Activated T-helper 2 cell treated with anti-CD3 and anti-CD28 coated beads, Interferon-gamma antibody, Interleukin-2, Interleukin-4, amounts not matched to agents 10 μg/mL and 5 μg/mL and 100 μg/mL, durations not matched to agents 14 hours and 24 hours and 36 hours (primary cell): ENCODE data around the gene DGKD. TPM values are rescaled to one million over a fixed set of nuclear protein-coding genes. Genes with fewer than 3 reads are reported as not detected.

Experiments used
- DNase-seq: peaks from one replicate; pipeline ENCODE4 v3.0.0; 2021; ENCODE audit warnings: low spot score
- H3K27ac Mint-ChIP-seq: one replicate; pipeline ENCODE4 v1.8.0; 2021; ENCODE audit warnings: mixed read lengths
- H3K27me3 Mint-ChIP-seq: one replicate; pipeline ENCODE4 v1.8.0; 2021; ENCODE audit warnings: low read depth, mixed read lengths
- H3K36me3 Mint-ChIP-seq: one replicate; pipeline ENCODE4 v1.8.0; 2021; ENCODE audit warnings: low read depth, mixed read lengths
- H3K4me1 Mint-ChIP-seq: one replicate; pipeline ENCODE4 v1.8.0; 2021; ENCODE audit warnings: low read depth, mixed read lengths
- H3K4me3 Mint-ChIP-seq: one replicate; pipeline ENCODE4 v1.8.0; 2021; ENCODE audit warnings: low read depth, mild to moderate bottlenecking, moderate library complexity, mixed read lengths
- H3K9me3 Mint-ChIP-seq: one replicate; pipeline ENCODE4 v1.8.0; 2021; ENCODE audit warnings: mixed read lengths
- intact Hi-C: fragments of 100-400 bp; cut with micrococcal nuclease; formaldehyde crosslinking; loops from one replicate; pipeline ENCODE4 v1.15.1; 2023
- total RNA-seq: library from RNA; stranded (reverse); gene quantifications from 2 replicates; pipeline ENCODE4 v1.2.3, GENCODE V29; 2022

DGKD gene
- total RNA-seq, 1 donor from 2014 or later, result 58.3 TPM

- Mint-ChIP-seq H3K4me1 (no peaks in the 10 kb centered on the region), H3K9me3 (no peaks in the 10 kb centered on the region), H3K36me3 (peaks cover 34% of the 10 kb centered on the region), H3K27ac (no peak overlapping the region), H3K4me3 (no peak overlapping the region), H3K27me3 (no peaks in the 10 kb centered on the region)
- no peak for DNase-seq
- intact Hi-C loops, result no loop called here
Measured at GRCh38 chr2:233450864-233451575, 96.7 kb downstream of the DGKD start.

- DNase-seq, result no peak
- Mint-ChIP-seq H3K27me3 (no peaks in the 10 kb centered on the region), H3K36me3 (peaks cover 36% of the 10 kb centered on the region)
Measured at GRCh38 chr2:233451950-233452349, 97.7 kb downstream of the DGKD start.

GRCh38 chr2:233453111-233453915 lies 99.0 kb downstream of the DGKD start:
- no peak for DNase-seq
- Mint-ChIP-seq H3K9me3 (no peaks in the 10 kb centered on the region), H3K27ac (no peak overlapping the region), H3K4me1 (no peaks in the 10 kb centered on the region), H3K4me3 (no peak overlapping the region), H3K36me3 (peaks cover 39% of the 10 kb centered on the region), H3K27me3 (no peaks in the 10 kb centered on the region)
- intact Hi-C loops, result no loop called here

More at GRCh38 chr2:233451950-233452349, 97.7 kb downstream of the DGKD start:
- Mint-ChIP-seq H3K4me3 (no peak overlapping the region), H3K9me3 (no peaks in the 10 kb centered on the region), H3K27ac (no peak overlapping the region), H3K4me1 (no peaks in the 10 kb centered on the region)
- intact Hi-C loops, result no loop called here

- peaks cover 37% of the 10 kb centered on the region for H3K36me3 Mint-ChIP-seq
- H3K4me3 Mint-ChIP-seq, result no peak overlapping the region
- H3K27ac Mint-ChIP-seq, result no peak overlapping the region
- intact Hi-C loops, result no loop called here
- no peak for DNase-seq
- H3K27me3 Mint-ChIP-seq, result no peaks in the 10 kb centered on the region
- H3K9me3 Mint-ChIP-seq, result no peaks in the 10 kb centered on the region
- H3K4me1 Mint-ChIP-seq, result no peaks in the 10 kb centered on the region
Measured at GRCh38 chr2:233453916-233454315, 99.6 kb downstream of the DGKD start.

GRCh38 chr2:233455006-233455405 lies 100.7 kb downstream of the DGKD start:
- H3K27ac Mint-ChIP-seq, result no peak overlapping the region
- DNase-seq, result no peak

GRCh38 chr2:233455491-233455890 lies 101.2 kb downstream of the DGKD start:
- H3K27me3 Mint-ChIP-seq, result no peaks in the 10 kb centered on the region
- intact Hi-C loops, result no loop called here
- no peak for DNase-seq
- H3K4me1 Mint-ChIP-seq, result no peaks in the 10 kb centered on the region
- no peak overlapping the region for H3K27ac Mint-ChIP-seq
- H3K9me3 Mint-ChIP-seq, result no peaks in the 10 kb centered on the region
- peaks cover 39% of the 10 kb centered on the region for H3K36me3 Mint-ChIP-seq
- no peak overlapping the region for H3K4me3 Mint-ChIP-seq

More at GRCh38 chr2:233455006-233455405, 100.7 kb downstream of the DGKD start:
- Mint-ChIP-seq H3K36me3 (peaks cover 37% of the 10 kb centered on the region), H3K27me3 (no peaks in the 10 kb centered on the region), H3K9me3 (no peaks in the 10 kb centered on the region), H3K4me3 (no peak overlapping the region), H3K4me1 (no peaks in the 10 kb centered on the region)
- intact Hi-C loops, result no loop called here

GRCh38 chr2:233456111-233456510 lies 101.8 kb downstream of the DGKD start:
- no peak for DNase-seq
- H3K4me3 Mint-ChIP-seq, result no peak overlapping the region
- H3K9me3 Mint-ChIP-seq, result no peaks in the 10 kb centered on the region
- intact Hi-C loops, result no loop called here
- H3K27me3 Mint-ChIP-seq, result no peaks in the 10 kb centered on the region
- H3K4me1 Mint-ChIP-seq, result no peaks in the 10 kb centered on the region
- H3K36me3 Mint-ChIP-seq, result peaks cover 36% of the 10 kb centered on the region
- no peak overlapping the region for H3K27ac Mint-ChIP-seq

- Mint-ChIP-seq H3K27ac (no peak overlapping the region), H3K4me3 (no peak overlapping the region), H3K4me1 (no peaks in the 10 kb centered on the region), H3K36me3 (peaks cover 44% of the 10 kb centered on the region), H3K9me3 (no peaks in the 10 kb centered on the region), H3K27me3 (no peaks in the 10 kb centered on the region)
- no peak for DNase-seq
- intact Hi-C loops, result no loop called here
Measured at GRCh38 chr2:233456934-233457333, 102.6 kb downstream of the DGKD start.

GRCh38 chr2:233457356-233457755 lies 103.1 kb downstream of the DGKD start:
- DNase-seq, result no peak
- intact Hi-C loops, result no loop called here
- H3K4me1 Mint-ChIP-seq, result no peaks in the 10 kb centered on the region
- no peak overlapping the region for H3K27ac Mint-ChIP-seq
- H3K27me3 Mint-ChIP-seq, result no peaks in the 10 kb centered on the region
- no peaks in the 10 kb centered on the region for H3K9me3 Mint-ChIP-seq
- H3K36me3 Mint-ChIP-seq, result peaks cover 47% of the 10 kb centered on the region
- no peak overlapping the region for H3K4me3 Mint-ChIP-seq

GRCh38 chr2:233458031-233458610 lies 103.8 kb downstream of the DGKD start:
- H3K9me3 Mint-ChIP-seq, result no peaks in the 10 kb centered on the region
- intact Hi-C loops, result no loop called here
- no peaks in the 10 kb centered on the region for H3K27me3 Mint-ChIP-seq
- no peaks in the 10 kb centered on the region for H3K4me1 Mint-ChIP-seq
- H3K36me3 Mint-ChIP-seq, result peaks cover 48% of the 10 kb centered on the region
- no peak overlapping the region for H3K27ac Mint-ChIP-seq
- no peak for DNase-seq
- no peak overlapping the region for H3K4me3 Mint-ChIP-seq

GRCh38 chr2:233458826-233459225 lies 104.5 kb downstream of the DGKD start:
- no peaks in the 10 kb centered on the region for H3K9me3 Mint-ChIP-seq
- intact Hi-C loops, result no loop called here
- H3K4me1 Mint-ChIP-seq, result no peaks in the 10 kb centered on the region
- H3K27me3 Mint-ChIP-seq, result no peaks in the 10 kb centered on the region
- H3K4me3 Mint-ChIP-seq, result no peak overlapping the region
- H3K36me3 Mint-ChIP-seq, result peaks cover 52% of the 10 kb centered on the region
- H3K27ac Mint-ChIP-seq, result no peak overlapping the region
- DNase-seq, result no peak

GRCh38 chr2:233459426-233459825 lies 105.1 kb downstream of the DGKD start:
- peaks cover 52% of the 10 kb centered on the region for H3K36me3 Mint-ChIP-seq
- H3K4me3 Mint-ChIP-seq, result no peak overlapping the region
- intact Hi-C loops, result no loop called here
- no peak overlapping the region for H3K27ac Mint-ChIP-seq
- no peaks in the 10 kb centered on the region for H3K9me3 Mint-ChIP-seq
- no peaks in the 10 kb centered on the region for H3K4me1 Mint-ChIP-seq
- DNase-seq, result no peak
- H3K27me3 Mint-ChIP-seq, result no peaks in the 10 kb centered on the region
